K562 (cell line): ENCODE measurements around the gene PNLIPRP1. TPM values are rescaled to one million over a fixed set of nuclear protein-coding genes. Genes with fewer than 3 reads are reported as not detected.

Source experiments
- ATAC-seq: fragments of 200-7000 bp; cut with Tn5 transposase; 3 replicates; pipeline ENCODE4 v1.9.1; 2020; ENCODE audit warnings: moderate library complexity
- BruUV-seq: library from RNA; stranded (reverse); fragments of 400-500 nt; replicated peaks from 2 replicates; lab custom pipeline; 2021; lab: Mats Ljungman, UMichigan
- CTCF ChIA-PET: fragments of 300-600 bp; formaldehyde crosslinking; extraction: SDS; loops from one replicate; lab custom pipeline; 2021; ENCODE audit warnings: low intra/inter-chr PET ratio; lab: Yijun Ruan, JAX
- POLR2A ChIA-PET: fragments of 300-600, 350-650 bp; sonication (Branson Sonifier 250); formaldehyde crosslinking; extraction: SDS; loops from one replicate; lab custom pipeline; 2021; ENCODE audit warnings: antibody characterized with exemption, inconsistent platforms; lab: Yijun Ruan, JAX
- DNase-seq, 4 experiments: peaks; one replicate each; pipeline versions ENCODE4 v3.0.0 to v3.0.0-alpha.2; 2011 to 2018; ENCODE audit warnings: low spot score in 3 of 4, mixed read lengths in 3 of 4; ENCODE audit errors: extremely low read depth in 1 of 4
- FAIRE-seq: peaks from 2 replicates; lab custom pipeline; 2011; peaks lifted over from hg19 to GRCh38; lab: Jason Lieb, UNC
- H2AFZ ChIP-seq: 2 replicates; pipeline ENCODE4 v1.6.0; 2011; ENCODE audit warnings: low read depth, low read length, control low read depth, inconsistent platforms
- H3K27ac ChIP-seq: fragments of 200-600 bp; 3 replicates; pipeline ENCODE4 v1.8.0; 2011; ENCODE audit warnings: low read depth, mild to moderate bottlenecking, control low read depth, inconsistent platforms, low read length, moderate library complexity, mixed read lengths; ENCODE audit errors: extremely low read depth
- H3K27me3 ChIP-seq, 2 experiments: fragments of 300-600 bp in 1 of 2; 2 replicates in 1 of 2; 3 replicates in 1 of 2; pipeline versions ENCODE4 v1.6.0 to v1.8.0; 2011; ENCODE audit warnings: inconsistent platforms in 2 of 2, low read length in 2 of 2, mild to moderate bottlenecking in 1 of 2, mixed read lengths in 1 of 2, moderate library complexity in 1 of 2; ENCODE audit not compliant: control insufficient read depth in 2 of 2, insufficient read depth in 2 of 2
- H3K36me3 ChIP-seq: fragments of 300-600 bp; 3 replicates; pipeline ENCODE4 v1.8.0; 2011; ENCODE audit warnings: mild to moderate bottlenecking, low read length, inconsistent platforms; ENCODE audit not compliant: control insufficient read depth, insufficient read depth
- H3K4me1 ChIP-seq, 2 experiments: fragments of 200-600 bp in 1 of 2; replicated peaks in 1 of 2; 2 replicates in 1 of 2; 3 replicates in 1 of 2; pipeline versions ENCODE4 v1.5.1 to v1.8.0; 2011; ENCODE audit warnings: inconsistent platforms in 2 of 2, low read length in 2 of 2, mild to moderate bottlenecking in 1 of 2, mixed read lengths in 1 of 2, moderate library complexity in 1 of 2; ENCODE audit not compliant: control insufficient read depth in 2 of 2, insufficient read depth in 2 of 2
- H3K4me2 ChIP-seq: 2 replicates; pipeline ENCODE4 v1.6.1; 2011; ENCODE audit warnings: low read length, control low read depth, inconsistent platforms, mixed read lengths; ENCODE audit not compliant: insufficient read depth
- H3K4me3 ChIP-seq: fragments of 200-600 bp; sonication (generic), shearing (Covaris generic); 2 replicates; pipeline ENCODE4 v1.5.1; 2016; ENCODE audit warnings: control low read depth, inconsistent platforms
- H3K79me2 ChIP-seq: fragments of 200-600 bp; 3 replicates; pipeline ENCODE4 v1.8.0; 2011; ENCODE audit warnings: low read length, inconsistent platforms; ENCODE audit not compliant: control insufficient read depth, insufficient read depth
- H3K9ac ChIP-seq, 2 experiments: 2 replicates each; pipeline versions ENCODE4 v1.6.0 to v1.6.1; 2011; ENCODE audit warnings: low read depth in 2 of 2, low read length in 2 of 2, control low read depth in 1 of 2, inconsistent platforms in 1 of 2, mild to moderate bottlenecking in 1 of 2, mixed read lengths in 1 of 2; ENCODE audit not compliant: insufficient read depth in 1 of 2
- H3K9me1 ChIP-seq: one replicate; pipeline ENCODE4 v1.6.0; 2011; ENCODE audit warnings: inconsistent platforms, mild to moderate bottlenecking, low read length, moderate library complexity; ENCODE audit not compliant: control insufficient read depth, insufficient read depth
- H3K9me3 ChIP-seq: replicated peaks from 2 replicates; pipeline ENCODE4 v1.5.1; 2011; ENCODE audit warnings: low read depth, low read length, inconsistent platforms; ENCODE audit not compliant: control insufficient read depth, insufficient read depth
- H4K20me1 ChIP-seq: replicated peaks from 2 replicates; pipeline ENCODE4 v1.6.1; 2011; ENCODE audit warnings: low read length, inconsistent platforms, mixed read lengths; ENCODE audit not compliant: control insufficient read depth, insufficient read depth
- DMBX1 ChIP-seq: fragments of 250-450 bp; sonication (Bioruptor Pico); IDR thresholded peaks from 2 replicates; pipeline ENCODE4 v1.8.0; 2022; ENCODE audit warnings: inconsistent platforms, mild to moderate bottlenecking, moderate library complexity, borderline replicate concordance
- ERF ChIP-seq: fragments of 450-650 bp; formaldehyde crosslinking; IDR thresholded peaks from 2 replicates; pipeline ENCODE4 v1.4.0; 2020; ENCODE audit warnings: mild to moderate bottlenecking, mixed read lengths
- POLR2B ChIP-seq: fragments of 450-650 bp; IDR thresholded peaks from 2 replicates; pipeline ENCODE4 v1.6.1; 2018; ENCODE audit warnings: low read depth; ENCODE audit not compliant: partially characterized antibody
- YY1 ChIP-seq, 3 experiments: IDR thresholded peaks; 2 replicates each; pipeline ENCODE4 v1.6.1; 2011; ENCODE audit warnings: low read length in 2 of 3, mild to moderate bottlenecking in 2 of 3, moderate library complexity in 2 of 3, borderline replicate concordance in 1 of 3, control low read depth in 1 of 3, low read depth in 1 of 3; ENCODE audit not compliant: insufficient read depth in 3 of 3, insufficient replicate concordance in 2 of 3, control insufficient read depth in 1 of 3, insufficient read length in 1 of 3; ENCODE audit errors: extremely low read depth in 1 of 3
- ZNF778 ChIP-seq: fragments of 450-650 bp; formaldehyde crosslinking; IDR thresholded peaks from 2 replicates; pipeline ENCODE4 v1.4.0; 2020; ENCODE audit warnings: mild to moderate bottlenecking, moderate library complexity
- WGBS: fragments of 100-300 bp; shearing (Covaris generic); methylation state at CpG from one replicate; pipeline ENCODE4 v1.1.6; 2016; ENCODE audit warnings: low coverage, mixed read lengths; ENCODE audit not compliant: insufficient coverage; ENCODE audit errors: missing lambda C conversion rate; 5-methylcytosine and 5-hydroxymethylcytosine counted together
- in situ Hi-C: fragments of 300-500 bp; cut with MboI; formaldehyde crosslinking; loops from 4 replicates; pipeline ENCODE4 v1.15.0; 2018; ENCODE audit warnings: inconsistent platforms, mixed read lengths
- intact Hi-C: fragments of 100-400 bp; cut with micrococcal nuclease; formaldehyde crosslinking; loops from 2 replicates; pipeline ENCODE4 v1.14.2; 2022
- polyA plus RNA-seq, 8 experiments: library from polyadenylated mRNA; depleted of rRNA in 4 of 8; stranded (reverse) in 5 of 8; unstranded in 3 of 8; fragments of >200 nt; fragmentation: Nextera tagmentation in 2 of 8; fragmentation: Illumina TruSeq in 1 of 8; extraction: Ambion mirVana in 2 of 8; extraction: Trizol in 1 of 8; gene quantifications; 2 replicates each; pipeline versions ENCODE4 v1.2.1 to v1.2.3, GENCODE V29; 2011 to 2014; ENCODE audit warnings: inconsistent platforms in 1 of 8, missing spikeins in 1 of 8
- total RNA-seq, 7 experiments: library from RNA; depleted of rRNA in 6 of 7; stranded (reverse); fragments of >200 nt in 6 of 7; fragmentation: Illumina TruSeq in 2 of 7; extraction: Trizol in 2 of 7; gene quantifications; 2 replicates each; pipeline versions ENCODE4 v1.2.1 to v1.2.3, GENCODE V29; 2011 to 2021; ENCODE audit warnings: low replicate concordance in 1 of 7

PNLIPRP1 gene
- total and polyA plus RNA-seq, 9 of the 15 experiments (the other 6 are each of a cell fraction or from before 2014, with no cell fraction given) = 0.60 TPM; not detected in 8

DNA sequence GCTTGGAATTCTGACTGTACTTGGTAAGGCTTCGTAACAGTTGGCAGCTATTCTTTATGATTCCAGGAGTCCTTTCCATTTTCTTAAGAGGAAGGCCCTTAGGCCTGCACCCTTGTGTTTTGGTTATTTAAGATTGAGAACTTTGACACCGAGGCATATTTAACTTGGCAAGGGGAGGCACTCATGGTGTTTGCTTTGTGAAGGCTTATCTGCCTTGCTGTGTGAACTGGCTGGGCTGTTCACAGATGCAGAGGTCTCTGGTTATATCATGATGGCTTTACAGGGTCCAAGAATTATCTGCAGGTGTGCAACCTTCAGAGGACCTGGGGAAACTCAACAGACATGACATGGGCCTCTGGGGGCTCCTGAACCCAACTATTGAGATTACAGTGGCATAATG, 833 bp upstream of the PNLIPRP1 start:
- DNase-seq (no peak), ATAC-seq (no peak), FAIRE-seq (no peak)
- H3K4me2 ChIP-seq = no peak overlapping the region
- BruUV-seq = no TSS peak
- no peak overlapping the region for H3K4me3 ChIP-seq
- no peaks in the 10 kb centered on the region for H3K36me3 ChIP-seq
- POLR2A ChIA-PET = no interaction called here
- H3K27ac ChIP-seq = no peak overlapping the region
- in situ Hi-C loops = no loop called here
- H3K9me3 ChIP-seq = no peaks in the 10 kb centered on the region
- no peaks in the 10 kb centered on the region for H3K79me2 ChIP-seq
- CTCF ChIA-PET = no interaction called here
- WGBS = 0% methylated on average over 2 of the region's 2 CpGs
- H2AFZ ChIP-seq = no peak overlapping the region
- no peaks in the 10 kb centered on the region for H3K9me1 ChIP-seq
- no peaks in the 10 kb centered on the region for H3K4me1 ChIP-seq
- no peaks in the 10 kb centered on the region for H4K20me1 ChIP-seq
- no peak overlapping the region for H3K9ac ChIP-seq
- no peaks in the 10 kb centered on the region for H3K27me3 ChIP-seq
- no peak for TF ChIP-seq YY1 (IDR thresholded peaks at IDR 0.05; ENCODE audit: borderline replicate concordance in 1 of 3, control insufficient read depth in 1 of 3, extremely low read depth in 1 of 3, insufficient read depth in 3 of 3, insufficient read length in 1 of 3, insufficient replicate concordance in 2 of 3, low read depth in 1 of 3, low read length in 2 of 3)
- intact Hi-C loops = no loop called here

DNA sequence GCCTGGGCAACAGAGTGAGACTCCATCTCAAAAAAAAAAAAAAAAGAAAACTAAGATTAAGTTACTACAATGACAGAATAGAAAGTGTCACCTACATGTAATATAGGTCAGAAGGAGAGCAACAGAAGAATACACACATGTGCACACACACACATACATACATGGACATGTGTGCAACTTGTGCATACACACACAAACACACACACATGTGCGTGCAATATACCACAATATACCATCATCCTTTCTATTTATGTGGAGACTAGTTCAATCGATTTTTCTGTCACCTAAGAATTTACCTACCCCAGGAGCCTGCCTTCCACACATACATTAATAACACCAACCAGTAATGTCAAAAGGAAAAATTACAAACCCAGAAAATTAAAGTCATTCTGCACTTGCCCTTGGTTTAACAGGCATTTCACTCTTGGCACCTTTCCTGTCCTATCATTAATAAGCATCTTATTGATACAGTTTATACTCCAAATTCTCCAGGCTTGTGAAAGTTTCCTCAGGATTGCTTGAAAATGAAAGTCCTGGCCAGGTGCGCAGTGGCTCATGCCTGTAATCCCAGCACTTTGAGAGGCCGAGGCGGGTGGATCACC, 2.5 kb downstream of the PNLIPRP1 start:
- Histone ChIP-seq H3K27ac (no peak overlapping the region), H3K4me3 (no peak overlapping the region)
- FAIRE-seq = no peak
- TF ChIP-seq ZNF778 (CRISPR knock-in tag) = no peak
- TF ChIP-seq DMBX1 (CRISPR knock-in tag) = no peak
- TF ChIP-seq POLR2B = no peak
- no peak for TF ChIP-seq ERF (CRISPR knock-in tag)
- TF ChIP-seq, all 486 proteins: peak for 0
- Histone ChIP-seq H3K9ac (no peak overlapping the region), H3K9me3 (no peaks in the 10 kb centered on the region), H3K36me3 (no peaks in the 10 kb centered on the region), H2AFZ (no peak overlapping the region), H3K4me1 (no peaks in the 10 kb centered on the region), H3K27me3 (no peaks in the 10 kb centered on the region), H4K20me1 (no peaks in the 10 kb centered on the region), H3K9me1 (no peaks in the 10 kb centered on the region), H3K4me2 (no peak overlapping the region), H3K79me2 (no peaks in the 10 kb centered on the region)
- 6% methylated on average over 3 of the region's 5 CpGs for WGBS
- in situ Hi-C loops (no loop called here), intact Hi-C loops (no loop called here)
- ChIA-PET CTCF (no interaction called here), POLR2A (no interaction called here)
- no peak for ATAC-seq
- no TSS peak for BruUV-seq
- no peak for DNase-seq
